HepG2 (cell line): ENCODE results near the gene DPH2. TPM values are rescaled to one million over a fixed set of nuclear protein-coding genes. Genes with fewer than 3 reads are reported as not detected.

Experiments used
- ATF5 ChIP-seq: sonication (generic); formaldehyde crosslinking; IDR thresholded peaks from 2 replicates; pipeline ENCODE4 v1.4.0; 2020; ENCODE audit warnings: mild to moderate bottlenecking, low read depth, missing genetic modification reagents
- BRD4 ChIP-seq: sonication (generic); formaldehyde crosslinking; IDR thresholded peaks from 2 replicates; pipeline ENCODE4 v1.4.0; 2020; ENCODE audit warnings: missing genetic modification reagents
- CBFB ChIP-seq: sonication (generic); formaldehyde crosslinking; IDR thresholded peaks from 2 replicates; pipeline ENCODE4 v1.4.0; 2020; ENCODE audit warnings: missing genetic modification reagents
- DZIP1 ChIP-seq: sonication (generic); formaldehyde crosslinking; IDR thresholded peaks from 2 replicates; pipeline ENCODE4 v1.5.0; 2020; ENCODE audit warnings: mild to moderate bottlenecking, missing genetic modification reagents
- GATAD2A ChIP-seq: IDR thresholded peaks from 2 replicates; pipeline ENCODE4 v1.6.1; 2016
- MAF1 ChIP-seq: sonication (generic); formaldehyde crosslinking; IDR thresholded peaks from 2 replicates; pipeline ENCODE4 v1.5.0; 2020; ENCODE audit warnings: missing genetic modification reagents, borderline replicate concordance
- NKX3-1 ChIP-seq: sonication (generic); formaldehyde crosslinking; IDR thresholded peaks from 2 replicates; pipeline ENCODE4 v1.5.0; 2020; ENCODE audit warnings: missing genetic modification reagents
- NR2C2 ChIP-seq: sonication (generic); formaldehyde crosslinking; IDR thresholded peaks from 2 replicates; pipeline ENCODE4 v1.4.0; 2020; ENCODE audit warnings: missing genetic modification reagents, mild to moderate bottlenecking, moderate library complexity, borderline replicate concordance
- ONECUT2 ChIP-seq: sonication (generic); formaldehyde crosslinking; IDR thresholded peaks from 2 replicates; pipeline ENCODE4 v1.4.0; 2020; ENCODE audit warnings: missing genetic modification reagents
- PHB2 ChIP-seq: fragments of 450-650 bp; IDR thresholded peaks from 2 replicates; pipeline ENCODE4 v1.6.1; 2018; ENCODE audit not compliant: partially characterized antibody
- PRPF4 ChIP-seq: fragments of 200-400 bp; formaldehyde crosslinking; IDR thresholded peaks from 2 replicates; pipeline ENCODE4 v1.6.1; 2016; ENCODE audit warnings: low read length, low read depth; ENCODE audit not compliant: poor library complexity, severe bottlenecking
- REXO4 ChIP-seq: sonication (generic); formaldehyde crosslinking; IDR thresholded peaks from 2 replicates; pipeline ENCODE4 v1.8.0; 2022; ENCODE audit warnings: missing genetic modification reagents, mild to moderate bottlenecking, borderline replicate concordance
- SALL1 ChIP-seq: sonication (generic); formaldehyde crosslinking; IDR thresholded peaks from 2 replicates; pipeline ENCODE4 v1.8.0; 2022; ENCODE audit warnings: mild to moderate bottlenecking, missing genetic modification reagents
- STAG1 ChIP-seq: sonication (generic); formaldehyde crosslinking; IDR thresholded peaks from 2 replicates; pipeline ENCODE4 v1.4.0; 2020; ENCODE audit warnings: missing genetic modification reagents
- TBL1XR1 ChIP-seq: fragments of 150-350 bp; IDR thresholded peaks from 2 replicates; pipeline ENCODE4 v1.6.1; 2014; ENCODE audit warnings: borderline replicate concordance, low read length; ENCODE audit not compliant: partially characterized antibody
- TCF7L2 ChIP-seq: IDR thresholded peaks from 2 replicates; pipeline ENCODE4 v1.6.1; 2011; ENCODE audit warnings: mild to moderate bottlenecking, low read depth, low read length, moderate library complexity
- TFAP4 ChIP-seq: sonication (generic); IDR thresholded peaks from 2 replicates; pipeline ENCODE4 v1.6.1; 2016; ENCODE audit warnings: low read depth, borderline replicate concordance
- U2AF1 ChIP-seq: fragments of 200-400 bp; formaldehyde crosslinking; optimal IDR thresholded peaks from 2 replicates; pipeline ENCODE3; 2017; ENCODE audit warnings: mild to moderate bottlenecking, low read depth, low read length
- ZBTB20 ChIP-seq: sonication (generic); formaldehyde crosslinking; IDR thresholded peaks from 2 replicates; pipeline ENCODE4 v1.8.1; 2023; ENCODE audit warnings: missing genetic modification reagents, low read depth, mild to moderate bottlenecking, borderline replicate concordance
- ZBTB37 ChIP-seq: sonication (generic); formaldehyde crosslinking; IDR thresholded peaks from 2 replicates; pipeline ENCODE4 v1.4.0; 2020; ENCODE audit warnings: mild to moderate bottlenecking, missing genetic modification reagents
- ZKSCAN1 ChIP-seq: fragments of 150-350 bp; IDR thresholded peaks from 2 replicates; pipeline ENCODE4 v1.6.1; 2014; ENCODE audit warnings: low read length
- ZNF296 ChIP-seq: sonication (generic); formaldehyde crosslinking; conservative IDR thresholded peaks from 2 replicates; pipeline ENCODE4 v1.5.0; 2020; ENCODE audit warnings: mild to moderate bottlenecking, missing genetic modification reagents
- ZNF3 ChIP-seq: IDR thresholded peaks from 2 replicates; pipeline ENCODE4 v1.7.0; 2017; ENCODE audit warnings: inconsistent platforms
- ZNF44 ChIP-seq: sonication (generic); formaldehyde crosslinking; IDR thresholded peaks from 2 replicates; pipeline ENCODE4 v1.5.1; 2020; ENCODE audit warnings: mild to moderate bottlenecking, missing genetic modification reagents
- ZNF468 ChIP-seq: sonication (generic); formaldehyde crosslinking; IDR thresholded peaks from 2 replicates; pipeline ENCODE4 v1.8.0; 2022; ENCODE audit warnings: mild to moderate bottlenecking, moderate library complexity, missing genetic modification reagents
- ZSCAN29 ChIP-seq: sonication (generic); formaldehyde crosslinking; conservative IDR thresholded peaks from 2 replicates; pipeline ENCODE4 v1.4.0; 2020; ENCODE audit warnings: mild to moderate bottlenecking, missing genetic modification reagents
- polyA plus RNA-seq, 8 experiments: library from polyadenylated mRNA; depleted of rRNA in 3 of 8; stranded (reverse) in 7 of 8; unstranded in 1 of 8; fragments of >200 nt; fragmentation: Illumina TruSeq in 4 of 8; extraction: Trizol in 4 of 8; gene quantifications; 2 replicates each; pipeline versions ENCODE4 v1.2.1 to v1.2.3, GENCODE V29; 2011 to 2016; ENCODE audit warnings: low read depth in 4 of 8, missing spikeins in 1 of 8, mixed read lengths in 1 of 8; ENCODE audit not compliant: insufficient read depth in 1 of 8
- total RNA-seq, 5 experiments: library from RNA; depleted of rRNA; stranded (reverse); fragments of >200 nt; fragmentation: Illumina TruSeq; extraction: Trizol; gene quantifications; 2 replicates each; pipeline ENCODE4 v1.2.3, GENCODE V29; 2016; ENCODE audit warnings: low read depth in 1 of 5

DPH2 gene
- total and polyA plus RNA-seq, 2 of the 13 experiments (the other 11 are each of a cell fraction or from before 2014, with no cell fraction given): 32.2 to 38.3 TPM

- TF ChIP-seq ATF5 (CRISPR knock-in tag) (no peak; the same call in 1 of the 2 replicates), SALL1 (CRISPR knock-in tag) (peak; percentile 80), ZNF468 (CRISPR knock-in tag) (no peak), U2AF1 (peak; percentile 82), MAF1 (CRISPR knock-in tag) (no peak), ZBTB20 (CRISPR knock-in tag) (no peak; the same call in 1 of the 2 replicates), ZNF296 (CRISPR knock-in tag) (no peak), ZNF44 (CRISPR knock-in tag) (no peak; the same call in 1 of the 2 replicates), ZNF3 (CRISPR knock-in tag) (no peak), REXO4 (CRISPR knock-in tag) (no peak), GATAD2A (0 out of 2 replicates have a peak, but pooled peaks have one; percentile 20), ZBTB37 (no peak), STAG1 (CRISPR knock-in tag) (no peak), DZIP1 (no peak), PHB2 (no peak), ONECUT2 (no peak), PRPF4 (no peak), NKX3-1 (CRISPR knock-in tag) (peak; percentile 36; the same call in 1 of the 2 replicates), ZKSCAN1 (no peak), CBFB (CRISPR knock-in tag) (peak; percentile 91), TBL1XR1 (peak; percentile 26), NR2C2 (CRISPR knock-in tag) (peak; percentile 92), BRD4 (CRISPR knock-in tag) (no peak), TFAP4 (peak; percentile 20; the same call in 1 of the 2 replicates), ZSCAN29 (CRISPR knock-in tag) (peak; percentile 74; the same call in 1 of the 2 replicates), TCF7L2 (no peak)
These were observed 4.8 kb downstream of the DPH2 start, which contains the start of gene ATP6V0B (continued) for GRCh38 chr1:43974443-43975248.
